IPS-18c (cell line): Measurements from ENCODE around the gene FANCI.

Experiments
- H3K4me3 ChIP-seq: 2 replicates; pipeline ENCODE4 v1.7.0; 2013; ENCODE audit warnings: low read depth, mild to moderate bottlenecking, low read length, moderate library complexity; ENCODE audit not compliant: insufficient read depth
- H3K9me3 ChIP-seq: one replicate; pipeline ENCODE4 v1.6.1; 2013; ENCODE audit warnings: mild to moderate bottlenecking, low read length, moderate library complexity; ENCODE audit not compliant: control insufficient read depth, insufficient read depth

FANCI gene

GRCh38 chr15:89335298-89336041 is 91.7 kb downstream of the FANCI start:
- no peaks in the 10 kb centered on the region for H3K9me3 ChIP-seq

GRCh38 chr15:89338036-89338435 is 94.3 kb downstream of the FANCI start:
- no peak overlapping the region for H3K4me3 ChIP-seq
- H3K9me3 ChIP-seq: no peaks in the 10 kb centered on the region

More at GRCh38 chr15:89335298-89336041, 91.7 kb downstream of the FANCI start:
- H3K4me3 ChIP-seq: peak overlapping the region; percentile 63

DNA sequence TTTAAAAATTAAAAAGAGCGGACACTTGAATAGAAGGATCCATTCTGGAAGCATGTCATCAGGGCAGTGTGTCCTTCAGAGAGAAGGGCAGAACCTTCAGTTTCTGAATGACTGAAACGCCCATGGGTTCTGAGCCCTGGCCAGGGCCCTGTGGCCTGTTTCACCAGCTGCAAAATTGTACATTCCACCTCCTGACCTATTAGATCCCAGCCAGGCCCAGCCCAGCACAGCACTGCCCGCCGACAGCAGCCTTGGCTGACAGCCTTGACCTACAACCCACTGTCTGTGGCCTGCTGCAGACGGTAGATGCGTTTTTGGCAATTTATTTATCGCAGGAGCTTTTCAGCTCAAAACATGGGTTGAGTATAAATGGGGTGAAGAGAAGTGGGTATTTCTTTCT is 96.8 kb downstream of the FANCI start:
- H3K4me3 ChIP-seq: no peak overlapping the region
- H3K9me3 ChIP-seq: no peaks in the 10 kb centered on the region

DNA sequence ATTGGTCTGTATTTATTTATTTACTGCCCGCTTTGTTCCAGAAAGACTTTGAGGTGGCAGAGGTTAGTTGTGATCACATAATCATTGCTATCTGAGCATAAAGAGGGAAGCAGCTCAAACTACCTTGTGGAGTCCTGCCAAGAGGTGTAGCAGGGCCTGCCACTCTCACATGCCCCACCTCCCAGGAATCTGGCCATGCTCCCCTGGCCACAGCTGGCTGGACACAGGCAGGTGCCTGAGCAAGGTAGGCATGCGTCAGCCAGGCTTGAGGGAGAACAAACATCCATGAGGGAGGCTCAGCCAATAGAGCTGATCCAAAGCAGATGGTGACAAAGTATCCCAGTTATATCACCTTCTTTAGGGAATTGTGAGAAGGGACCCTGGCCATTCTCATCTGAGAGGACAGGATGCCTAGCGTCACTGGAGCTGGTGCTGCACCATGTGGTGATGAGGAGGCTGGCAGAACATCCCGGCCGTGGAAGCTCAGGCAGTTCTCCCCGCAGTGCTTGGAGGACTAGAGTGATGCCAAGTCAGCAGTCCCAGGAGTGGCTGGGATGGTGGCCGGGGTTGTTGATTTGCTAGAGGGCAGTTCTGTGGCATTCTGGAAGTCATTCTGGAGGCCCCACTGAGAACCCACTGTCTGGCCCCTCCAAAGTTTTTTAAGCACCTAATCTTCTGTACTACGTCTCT is 97.7 kb downstream of the FANCI start:
- Histone ChIP-seq H3K4me3 (no peak overlapping the region), H3K9me3 (no peaks in the 10 kb centered on the region)

GRCh38 chr15:89342840-89343239 is 99.1 kb downstream of the FANCI start:
- Histone ChIP-seq H3K9me3 (no peaks in the 10 kb centered on the region), H3K4me3 (no peak overlapping the region)

GRCh38 chr15:89345248-89345647 is 101.5 kb downstream of the FANCI start:
- H3K4me3 ChIP-seq: no peak overlapping the region

GRCh38 chr15:89346516-89347231 is 102.9 kb downstream of the FANCI start:
- Histone ChIP-seq H3K9me3 (no peaks in the 10 kb centered on the region), H3K4me3 (no peak overlapping the region)

More at GRCh38 chr15:89345248-89345647, 101.5 kb downstream of the FANCI start:
- no peaks in the 10 kb centered on the region for H3K9me3 ChIP-seq

- no peak overlapping the region for H3K4me3 ChIP-seq
- no peaks in the 10 kb centered on the region for H3K9me3 ChIP-seq
These were observed 105.4 kb downstream of the FANCI start for GRCh38 chr15:89349206-89349558.

DNA sequence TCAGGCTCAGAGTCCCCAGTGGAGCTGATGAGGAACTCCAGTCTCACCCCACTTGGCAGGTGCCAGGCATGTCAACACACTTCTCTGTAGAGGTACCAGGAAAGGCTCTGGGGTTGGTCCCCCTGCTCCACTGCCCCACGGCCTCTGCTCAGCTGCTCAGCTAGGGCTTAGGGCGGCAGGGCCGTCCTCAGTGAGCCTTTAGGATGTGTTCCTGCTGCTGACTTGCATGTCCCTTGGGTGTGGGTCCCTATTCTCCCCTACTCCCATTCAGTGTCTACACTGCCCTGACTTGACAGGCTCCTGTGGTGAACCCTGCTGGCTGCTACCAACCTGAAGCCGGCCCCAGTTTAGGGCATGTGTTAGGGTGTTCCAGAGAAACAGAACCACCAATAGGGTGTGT is 108.7 kb downstream of the FANCI start:
- no peaks in the 10 kb centered on the region for H3K9me3 ChIP-seq
- H3K4me3 ChIP-seq: no peak overlapping the region

GRCh38 chr15:89353991-89354390 is 110.2 kb downstream of the FANCI start:
- Histone ChIP-seq H3K4me3 (no peak overlapping the region), H3K9me3 (no peaks in the 10 kb centered on the region)

DNA sequence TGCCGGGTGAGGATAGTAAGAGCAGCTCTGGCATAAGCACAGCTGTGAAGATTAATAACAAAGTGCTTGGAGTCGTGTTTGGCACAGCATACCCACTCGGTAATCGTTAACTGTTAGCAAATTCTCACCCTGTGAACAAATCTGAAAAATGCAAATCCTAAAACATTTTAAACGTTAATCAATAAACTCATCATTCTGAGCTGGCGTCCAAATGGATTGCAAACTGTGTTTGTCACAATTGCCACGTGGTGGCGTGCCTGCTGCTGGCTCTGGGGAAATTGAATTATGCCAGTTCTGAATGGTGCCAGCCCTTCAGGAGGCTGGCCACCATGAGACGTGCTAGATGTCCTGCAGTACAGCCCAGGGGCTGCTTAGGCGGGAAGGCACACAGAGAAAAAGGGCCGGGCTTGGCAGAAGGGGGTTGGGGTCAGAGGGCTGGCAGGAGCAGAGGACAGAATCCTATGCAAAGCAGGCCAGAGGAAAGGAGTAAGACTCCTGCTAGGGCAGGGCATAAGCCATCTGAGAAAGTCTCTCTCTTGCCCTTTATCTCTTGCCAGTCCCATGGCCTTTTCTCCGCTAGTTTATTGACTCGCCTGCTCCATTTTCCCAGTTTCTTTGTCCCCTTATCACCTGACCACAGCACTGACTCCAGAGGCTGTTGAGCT is 113.0 kb downstream of the FANCI start:
- H3K4me3 ChIP-seq: no peak overlapping the region
- H3K9me3 ChIP-seq: peaks cover 7% of the 10 kb centered on the region

- Histone ChIP-seq H3K9me3 (peaks cover 10% of the 10 kb centered on the region), H3K4me3 (peak overlapping the region; percentile 52; the same call in 1 of the 2 replicates)
These were observed 114.6 kb downstream of the FANCI start for GRCh38 chr15:89358435-89358754.

DNA sequence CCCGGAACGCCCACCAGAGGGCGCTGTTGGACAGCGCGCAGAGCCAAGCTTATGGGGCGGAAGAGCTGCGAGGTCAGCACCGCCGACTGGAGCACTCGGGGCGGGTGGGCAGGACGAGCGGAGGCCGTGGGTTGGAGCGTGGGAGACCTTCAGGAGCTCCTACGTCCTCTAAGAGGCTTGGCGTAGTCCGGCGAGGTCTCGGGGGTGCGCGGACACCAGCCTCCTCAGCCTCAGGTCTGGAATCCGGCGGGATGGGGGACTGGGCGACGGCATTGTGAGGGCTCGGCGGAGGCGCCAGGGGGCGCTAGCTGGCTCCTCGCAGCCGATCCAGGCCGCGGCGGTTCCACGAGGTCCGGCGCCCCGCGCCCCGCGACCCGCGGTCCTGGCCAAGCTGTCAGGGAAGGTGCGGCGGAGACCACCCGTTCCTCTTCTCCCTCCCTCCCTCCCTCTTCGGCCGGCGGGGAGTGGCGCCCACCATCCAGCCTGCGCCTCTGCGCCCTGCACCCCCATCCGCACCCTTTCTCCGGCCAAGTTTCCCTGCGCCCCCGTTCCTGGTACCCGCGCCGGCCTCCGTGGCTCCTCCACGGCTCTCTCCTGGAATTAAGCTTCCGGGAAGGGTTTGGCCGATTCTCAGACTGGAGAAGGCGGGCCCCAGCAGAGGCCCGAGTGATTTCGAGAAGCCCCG is 115.1 kb downstream of the FANCI start:
- Histone ChIP-seq H3K4me3 (peak overlapping the region; percentile 52; the same call in 1 of the 2 replicates), H3K9me3 (peaks cover 10% of the 10 kb centered on the region)

DNA sequence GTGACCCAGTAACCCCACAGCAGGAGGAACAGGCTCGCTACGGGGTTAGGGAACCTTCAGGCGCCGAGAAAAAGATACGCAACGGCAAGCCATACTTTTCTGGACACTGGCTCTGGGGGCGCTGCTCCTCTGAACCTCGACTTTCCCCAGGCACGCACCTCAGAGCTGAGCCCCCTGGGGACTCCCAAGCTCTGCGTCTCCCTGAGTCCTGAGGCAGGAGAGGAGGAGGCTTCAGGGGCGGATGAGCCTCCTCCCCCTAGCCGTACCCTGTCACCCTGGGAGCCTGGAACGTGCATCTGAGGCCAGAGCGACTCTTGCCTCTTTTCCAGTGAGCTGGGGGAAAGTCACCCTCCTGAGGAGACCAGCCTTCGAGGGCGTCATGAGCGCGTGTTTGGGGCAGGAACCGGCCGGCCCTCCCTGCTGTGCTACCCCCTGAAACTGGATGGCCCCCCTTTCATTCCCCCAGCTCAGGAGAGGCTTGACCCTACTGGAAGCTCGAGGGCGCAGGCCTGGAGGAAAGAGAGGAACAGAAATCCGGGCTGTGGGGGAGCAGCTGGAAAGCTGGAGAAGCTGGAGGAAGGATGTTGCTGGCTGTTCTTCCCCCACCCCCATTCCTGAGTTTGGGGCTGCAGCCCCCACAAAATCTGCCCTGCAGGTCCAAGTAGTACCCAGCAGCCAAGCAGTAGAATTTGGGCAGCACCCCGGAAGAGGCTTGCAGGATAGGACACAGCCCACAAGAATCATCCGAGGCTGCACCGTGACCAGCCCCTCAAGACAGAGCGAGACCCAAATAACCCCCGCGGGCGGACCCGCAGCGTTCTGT is 115.9 kb downstream of the FANCI start:
- Histone ChIP-seq H3K9me3 (peaks cover 10% of the 10 kb centered on the region), H3K4me3 (no peak overlapping the region)

GRCh38 chr15:89360294-89360971 is 116.7 kb downstream of the FANCI start:
- Histone ChIP-seq H3K4me3 (no peak overlapping the region), H3K9me3 (peaks cover 10% of the 10 kb centered on the region)
